HuH-7 (cell line): ENCODE measurements around the gene MIPOL1.
"Not testable (repeated sequence)": the region's sequence is repeated elsewhere in the genome, so short reads cannot be mapped to it uniquely, and the experiment has no call there.

Source experiments
- DNase-seq: peaks from one replicate; pipeline ENCODE4 v3.0.0; 2011; ENCODE audit warnings: low spot score

Gene MIPOL1

GRCh38 chr14:37285220-37285619 is 87.5 kb downstream of the MIPOL1 start:
- DNase-seq = no peak

GRCh38 chr14:37289688-37290087 is 92.0 kb downstream of the MIPOL1 start:
- DNase-seq = no peak

- not testable (repeated sequence) for DNase-seq
Measured at GRCh38 chr14:37295262-37295661, 97.5 kb downstream of the MIPOL1 start.

- no peak for DNase-seq
Measured at GRCh38 chr14:37311252-37311651, 113.5 kb downstream of the MIPOL1 start.

- DNase-seq = no peak
Measured at GRCh38 chr14:37318938-37319337, 121.2 kb downstream of the MIPOL1 start.

GRCh38 chr14:37320106-37320505 is 122.4 kb downstream of the MIPOL1 start:
- DNase-seq = no peak

- DNase-seq = no peak
Measured at GRCh38 chr14:37325332-37325731, 127.6 kb downstream of the MIPOL1 start.

GRCh38 chr14:37326434-37326833 is 128.7 kb downstream of the MIPOL1 start:
- DNase-seq = no peak

- DNase-seq = not testable (repeated sequence)
Measured at GRCh38 chr14:37327933-37328332, 130.2 kb downstream of the MIPOL1 start.

GRCh38 chr14:37328673-37329072 is 130.9 kb downstream of the MIPOL1 start:
- no peak for DNase-seq

GRCh38 chr14:37329189-37330001 is 131.7 kb downstream of the MIPOL1 start:
- no peak for DNase-seq

GRCh38 chr14:37330910-37331309 is 133.2 kb downstream of the MIPOL1 start:
- no peak for DNase-seq

- DNase-seq = no peak
Measured at GRCh38 chr14:37340353-37340752, 142.6 kb downstream of the MIPOL1 start.

- no peak for DNase-seq
Measured at GRCh38 chr14:37343307-37344094, 145.8 kb downstream of the MIPOL1 start.

- DNase-seq = no peak
Measured at GRCh38 chr14:37363661-37364060, 165.9 kb downstream of the MIPOL1 start.

GRCh38 chr14:37369425-37369824 is 171.7 kb downstream of the MIPOL1 start:
- no peak for DNase-seq

- DNase-seq = no peak
Measured at GRCh38 chr14:37375566-37375965, 177.8 kb downstream of the MIPOL1 start.

- DNase-seq = no peak
Measured at GRCh38 chr14:37376944-37377609, 179.3 kb downstream of the MIPOL1 start.

GRCh38 chr14:37384870-37385596 is 187.3 kb downstream of the MIPOL1 start:
- no peak for DNase-seq

- DNase-seq = not testable (repeated sequence)
Measured at GRCh38 chr14:37397157-37397940, 199.6 kb downstream of the MIPOL1 start.

- no peak for DNase-seq
Measured at GRCh38 chr14:37397941-37398215, 200.1 kb downstream of the MIPOL1 start.
